NCI-H510A (cell line): ENCODE data around the gene RBFOX2.
A peak's percentile ranks its signal among the peaks of the same experiment; 100 is the strongest.
"Not testable (repeated sequence)": the region's sequence is repeated elsewhere in the genome, so short reads cannot be mapped to it uniquely, and the experiment has no call there.

Experiments
- DNase-seq: peaks from one replicate; lab custom pipeline; 2025; lab: John Stamatoyannopoulos, UW

Gene RBFOX2, protein sequence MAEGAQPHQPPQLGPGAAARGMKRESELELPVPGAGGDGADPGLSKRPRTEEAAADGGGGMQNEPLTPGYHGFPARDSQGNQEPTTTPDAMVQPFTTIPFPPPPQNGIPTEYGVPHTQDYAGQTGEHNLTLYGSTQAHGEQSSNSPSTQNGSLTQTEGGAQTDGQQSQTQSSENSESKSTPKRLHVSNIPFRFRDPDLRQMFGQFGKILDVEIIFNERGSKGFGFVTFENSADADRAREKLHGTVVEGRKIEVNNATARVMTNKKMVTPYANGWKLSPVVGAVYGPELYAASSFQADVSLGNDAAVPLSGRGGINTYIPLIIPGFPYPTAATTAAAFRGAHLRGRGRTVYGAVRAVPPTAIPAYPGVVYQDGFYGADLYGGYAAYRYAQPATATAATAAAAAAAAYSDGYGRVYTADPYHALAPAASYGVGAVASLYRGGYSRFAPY

GRCh38 chr22:36028646-36029405 is at the start of gene RBFOX2:
TSS of gene RBFOX2 (minus strand) at chr22:36028824. CDS start at chr22:36028425, 399 bp downstream.
- DNase-seq, result peak; percentile 96

DNA sequence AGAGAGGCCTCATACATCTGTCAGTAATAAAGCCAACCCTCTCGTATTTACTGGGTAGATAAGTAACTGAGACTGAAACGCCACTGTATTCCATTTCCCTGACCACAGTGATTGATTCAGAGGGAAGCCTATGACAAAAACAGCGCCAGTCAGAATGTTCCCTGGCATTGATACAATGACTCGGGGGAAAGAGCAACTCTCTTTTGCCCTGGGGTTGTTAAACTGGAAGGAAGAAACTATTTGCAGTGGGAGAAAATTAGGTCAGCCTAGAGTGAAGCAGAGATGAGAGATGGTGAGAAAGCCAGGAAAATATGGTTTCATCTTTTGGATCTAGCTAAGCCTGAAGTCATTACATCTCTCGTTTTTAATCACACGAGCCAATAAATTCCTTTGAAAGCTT is 48.6 kb upstream of the RBFOX2 start:
- DNase-seq, result no peak

- DNase-seq, result no peak
These were observed 47.1 kb upstream of the RBFOX2 start for GRCh38 chr22:36075724-36076123.

- no peak for DNase-seq
These were observed 46.6 kb upstream of the RBFOX2 start for GRCh38 chr22:36075230-36075629.

- no peak for DNase-seq
These were observed 44.9 kb upstream of the RBFOX2 start for GRCh38 chr22:36073476-36073875.

DNA sequence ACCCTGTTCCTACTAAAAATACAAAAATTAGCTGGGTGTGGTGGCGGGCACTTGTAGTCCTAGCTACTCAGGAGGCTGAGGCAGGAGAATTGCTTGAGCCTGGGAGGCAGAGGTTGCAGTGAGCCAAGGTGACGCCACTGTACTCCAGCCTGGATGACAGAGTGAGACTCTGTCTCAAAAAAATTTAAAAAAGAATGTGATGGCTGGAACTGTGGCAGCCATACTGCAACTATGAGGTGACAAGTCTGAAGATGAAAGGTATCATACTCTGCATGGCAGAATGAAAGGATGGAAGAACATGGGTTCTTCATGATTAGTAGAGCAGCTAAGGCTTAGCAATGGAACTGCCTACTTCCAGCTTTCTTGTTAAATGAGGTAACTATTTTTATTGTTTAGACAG is 42.0 kb upstream of the RBFOX2 start:
- not testable (repeated sequence) for DNase-seq

DNA sequence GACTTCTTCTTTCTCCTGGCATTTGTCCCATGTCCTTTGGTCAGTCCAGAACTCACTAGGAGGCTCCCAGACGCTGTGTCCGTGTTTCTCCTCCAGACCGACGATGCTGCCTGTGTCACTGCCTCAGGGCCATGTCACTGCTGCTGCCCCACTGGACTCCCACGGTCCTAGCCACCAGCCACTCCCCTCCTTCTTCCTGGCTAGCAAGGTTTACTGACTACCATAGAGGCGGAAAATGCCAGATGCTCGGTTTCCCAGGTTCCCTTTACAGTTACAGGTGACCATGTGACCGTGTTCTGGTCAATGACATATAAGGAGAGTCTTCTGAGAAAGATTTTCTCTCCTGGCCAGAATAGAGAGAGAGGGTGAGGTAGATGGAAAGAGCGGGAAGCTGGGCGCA is 40.7 kb upstream of the RBFOX2 start:
- DNase-seq, result no peak

GRCh38 chr22:36068776-36069344 is 40.2 kb upstream of the RBFOX2 start:
- DNase-seq, result no peak

GRCh38 chr22:36067235-36067558 is 38.6 kb upstream of the RBFOX2 start:
- DNase-seq, result no peak

DNA sequence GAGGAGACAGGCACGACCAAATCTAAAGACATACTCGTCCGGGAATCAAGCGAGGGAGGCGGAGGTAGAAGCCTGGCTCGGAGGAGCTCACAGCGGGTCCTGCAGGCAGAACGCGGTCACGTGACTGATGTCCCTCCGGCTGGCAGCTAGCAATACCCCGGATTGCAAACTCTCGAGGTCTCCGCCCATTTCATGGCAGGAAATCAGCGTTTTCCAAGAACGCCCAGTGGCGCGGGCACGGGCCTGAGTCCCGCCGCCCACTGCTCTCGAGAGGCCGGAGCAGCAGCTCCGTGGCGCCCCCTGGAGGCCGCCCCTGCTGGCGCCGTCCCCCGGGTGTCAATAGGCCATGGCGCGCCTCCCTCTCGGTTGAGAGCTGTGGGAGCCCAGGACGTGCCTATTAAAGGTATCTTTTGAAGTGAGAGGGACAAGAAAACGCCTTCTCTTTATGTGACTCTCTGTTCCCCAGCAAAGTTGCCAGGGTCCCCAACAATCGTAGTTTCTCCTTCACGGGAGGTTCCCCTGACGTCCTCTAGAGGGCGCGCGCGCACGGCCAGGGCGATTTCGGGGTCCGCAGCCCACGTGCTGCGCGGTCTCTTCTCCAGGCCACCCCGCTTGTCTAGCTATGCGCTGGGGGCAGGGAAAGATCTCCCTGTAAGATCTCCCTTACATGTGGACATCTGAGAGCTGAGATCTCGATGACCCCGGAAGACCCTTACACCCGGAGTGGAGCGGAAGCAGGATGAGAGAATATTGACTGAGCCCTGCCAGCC is 37.3 kb upstream of the RBFOX2 start:
- peak; percentile 67 for DNase-seq

GRCh38 chr22:36065462-36065774 is 36.8 kb upstream of the RBFOX2 start:
- DNase-seq, result no peak

- no peak for DNase-seq
These were observed 35.7 kb upstream of the RBFOX2 start for GRCh38 chr22:36064358-36064757.

- no peak for DNase-seq
These were observed 28.4 kb upstream of the RBFOX2 start for GRCh38 chr22:36056980-36057379.

- no peak for DNase-seq
These were observed 27.0 kb upstream of the RBFOX2 start for GRCh38 chr22:36055376-36056295.

GRCh38 chr22:36054446-36054845 is 25.8 kb upstream of the RBFOX2 start:
- not testable (repeated sequence) for DNase-seq

- no peak for DNase-seq
These were observed 24.9 kb upstream of the RBFOX2 start for GRCh38 chr22:36053242-36054147.

DNA sequence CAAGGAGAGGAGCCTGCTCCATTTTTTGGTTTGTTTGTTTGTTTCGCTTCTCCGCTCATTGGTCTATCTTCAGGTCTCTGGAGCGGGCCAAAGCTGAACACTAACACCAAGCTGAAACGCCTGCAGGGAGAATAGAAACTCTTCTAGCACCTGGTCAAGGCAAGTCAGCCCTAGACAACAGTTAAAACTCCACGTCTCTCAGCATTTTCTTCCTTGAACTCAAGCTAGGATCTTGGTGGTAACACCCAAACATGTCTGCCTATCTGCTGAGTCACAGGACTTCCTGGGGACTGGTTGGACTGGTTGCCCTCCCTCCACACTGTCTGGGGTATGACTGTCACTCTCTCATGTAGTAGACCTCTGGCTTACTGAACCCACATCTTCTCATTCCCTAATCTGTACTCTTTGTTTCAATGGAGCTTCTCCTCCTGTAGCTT is 23.9 kb upstream of the RBFOX2 start:
- peak; percentile 19 for DNase-seq

DNA sequence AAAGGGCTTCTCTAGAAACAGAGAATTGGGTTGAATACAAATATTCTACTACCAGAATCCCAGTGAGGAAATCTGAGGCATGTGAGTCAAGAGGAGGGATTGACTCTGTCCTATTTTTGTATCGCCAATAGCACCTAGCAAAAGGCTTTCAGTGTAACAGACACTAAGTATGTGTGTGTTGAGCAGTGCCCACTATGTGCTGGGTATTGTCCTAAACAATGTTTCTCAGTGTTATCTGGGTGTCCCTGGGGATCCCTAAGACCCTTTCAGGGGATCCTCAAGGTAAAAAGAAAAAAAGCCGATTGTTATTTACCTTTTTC is 21.0 kb upstream of the RBFOX2 start:
- no peak for DNase-seq

- DNase-seq, result no peak
These were observed 20.5 kb upstream of the RBFOX2 start for GRCh38 chr22:36048911-36049677.

GRCh38 chr22:36044517-36044916 is 15.9 kb upstream of the RBFOX2 start:
- DNase-seq, result not testable (repeated sequence)
